Omental fat pad (tissue), 4 donors: ENCODE results near the gene GSTCD. TPM values are rescaled to one million over a fixed set of nuclear protein-coding genes. Genes with fewer than 3 reads are reported as not detected.

ENCODE experiments used
- ATAC-seq: fragments of 150-250 bp; one replicate; pipeline ENCODE4 v1.9.1; 2016; ENCODE audit warnings: mild to moderate bottlenecking, moderate library complexity; ENCODE audit not compliant: low FRiP score
- DNase-seq: peaks from one replicate; pipeline ENCODE4 v3.0.0-alpha.2; 2019; ENCODE audit warnings: low spot score
- total RNA-seq, 4 donors: library from RNA; depleted of rRNA; stranded (reverse); fragments of >200 nt; gene quantifications; one replicate each; pipeline ENCODE4 v1.1.0, GENCODE V29; 2016
- TF ChIP-seq, protein P1 (sequence below), 3 donors: fragments of 450-650 bp; IDR thresholded peaks; one replicate each; pipeline ENCODE4 v1.5.1; 2016 to 2017; ENCODE audit warnings: antibody characterized with exemption in 3 of 3, mild to moderate bottlenecking in 3 of 3, moderate library complexity in 2 of 3

The GSTCD gene
- total RNA-seq, 4 donors from 2014 or later = 6.0 to 13.2 (median 7.5) TPM

DNA sequence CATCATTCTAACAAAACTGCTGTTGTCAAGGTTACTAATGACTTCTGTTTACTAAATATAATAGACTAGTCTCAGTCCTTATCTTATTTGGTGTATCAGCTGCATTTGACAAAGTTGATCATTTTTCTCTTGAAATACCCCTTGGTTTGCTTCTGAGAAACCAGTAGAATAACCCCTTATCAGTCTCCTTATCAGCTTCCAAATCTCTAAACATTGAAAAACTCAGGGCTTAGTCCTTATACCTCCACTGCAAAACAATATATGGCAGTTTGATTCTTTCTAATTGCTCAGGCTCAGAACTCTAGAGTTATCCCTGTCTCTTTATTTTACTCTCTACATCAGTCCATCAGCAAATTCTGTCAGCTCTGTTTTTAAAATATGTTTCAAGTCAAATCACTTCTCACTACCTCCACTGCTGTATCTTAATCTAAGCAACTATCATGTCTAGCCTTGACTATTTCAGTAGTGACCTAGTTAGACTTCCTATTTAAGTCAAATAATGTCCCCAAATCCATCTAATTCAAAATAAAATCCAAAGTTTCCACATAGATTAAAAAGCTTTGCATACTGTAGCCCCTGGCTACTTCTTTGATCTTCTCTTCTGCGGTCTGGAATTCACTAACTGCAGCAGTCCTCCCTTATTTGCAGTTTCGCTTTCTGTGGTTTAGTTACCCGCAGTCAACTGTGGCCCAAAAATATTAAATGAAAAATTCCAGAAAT lies 99.6 kb downstream of the GSTCD start:
- DNase-seq (no peak), ATAC-seq (no peak)
- TF ChIP-seq, protein P1, sequence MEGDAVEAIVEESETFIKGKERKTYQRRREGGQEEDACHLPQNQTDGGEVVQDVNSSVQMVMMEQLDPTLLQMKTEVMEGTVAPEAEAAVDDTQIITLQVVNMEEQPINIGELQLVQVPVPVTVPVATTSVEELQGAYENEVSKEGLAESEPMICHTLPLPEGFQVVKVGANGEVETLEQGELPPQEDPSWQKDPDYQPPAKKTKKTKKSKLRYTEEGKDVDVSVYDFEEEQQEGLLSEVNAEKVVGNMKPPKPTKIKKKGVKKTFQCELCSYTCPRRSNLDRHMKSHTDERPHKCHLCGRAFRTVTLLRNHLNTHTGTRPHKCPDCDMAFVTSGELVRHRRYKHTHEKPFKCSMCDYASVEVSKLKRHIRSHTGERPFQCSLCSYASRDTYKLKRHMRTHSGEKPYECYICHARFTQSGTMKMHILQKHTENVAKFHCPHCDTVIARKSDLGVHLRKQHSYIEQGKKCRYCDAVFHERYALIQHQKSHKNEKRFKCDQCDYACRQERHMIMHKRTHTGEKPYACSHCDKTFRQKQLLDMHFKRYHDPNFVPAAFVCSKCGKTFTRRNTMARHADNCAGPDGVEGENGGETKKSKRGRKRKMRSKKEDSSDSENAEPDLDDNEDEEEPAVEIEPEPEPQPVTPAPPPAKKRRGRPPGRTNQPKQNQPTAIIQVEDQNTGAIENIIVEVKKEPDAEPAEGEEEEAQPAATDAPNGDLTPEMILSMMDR (IDR thresholded peaks at IDR 0.05) = no peak

GRCh38 chr4:105808750-105809041 lies 100.1 kb downstream of the GSTCD start:
- no peak for DNase-seq
- peak; percentile 59 for ATAC-seq
- TF ChIP-seq, protein P1 (IDR thresholded peaks at IDR 0.05) = no peak

GRCh38 chr4:105815701-105816100 lies 107.1 kb downstream of the GSTCD start:
- no peak for ATAC-seq
- no peak for DNase-seq
- TF ChIP-seq, protein P1 (IDR thresholded peaks at IDR 0.05) = no peak

DNA sequence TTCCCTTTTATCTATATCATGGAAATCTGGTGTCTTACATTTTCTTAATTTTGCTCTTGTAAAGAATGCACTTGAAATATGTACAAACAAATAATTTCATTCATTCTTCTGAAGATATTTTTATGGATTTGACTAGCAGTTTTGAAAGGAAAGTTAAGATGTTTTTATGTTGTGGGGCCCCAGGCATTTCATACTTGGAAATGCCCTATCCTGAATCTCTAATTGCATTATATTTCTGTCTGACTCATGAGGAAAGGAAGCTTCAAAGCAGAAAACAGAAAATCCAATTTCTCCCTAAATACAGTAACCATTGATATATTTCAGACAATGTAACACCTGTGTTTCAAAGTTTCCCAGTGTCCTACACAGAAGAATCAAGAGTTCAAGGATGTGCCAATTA lies 113.5 kb downstream of the GSTCD start:
- DNase-seq (no peak), ATAC-seq (no peak)
- TF ChIP-seq, protein P1 (IDR thresholded peaks at IDR 0.05) = no peak

DNA sequence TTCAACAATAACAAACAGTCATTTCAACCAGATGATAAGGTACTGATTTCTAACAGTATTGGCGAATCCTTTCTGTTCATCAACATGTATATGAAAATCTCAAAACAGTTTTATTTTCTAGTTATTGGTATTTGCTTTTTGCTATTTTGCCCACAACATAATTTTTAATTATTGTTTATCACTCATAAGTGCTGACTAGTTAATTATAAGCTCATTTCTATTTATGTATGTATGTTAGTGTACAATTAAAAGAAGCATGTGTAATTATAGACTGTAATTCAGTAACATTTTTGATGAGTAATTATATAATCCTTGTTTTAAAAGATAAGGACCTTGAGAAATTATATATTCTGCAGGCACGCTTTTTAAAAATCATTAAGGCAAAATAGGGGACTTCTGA lies 119.5 kb downstream of the GSTCD start:
- ATAC-seq = no peak
- TF ChIP-seq, protein P1 (IDR thresholded peaks at IDR 0.05) = no peak

DNA sequence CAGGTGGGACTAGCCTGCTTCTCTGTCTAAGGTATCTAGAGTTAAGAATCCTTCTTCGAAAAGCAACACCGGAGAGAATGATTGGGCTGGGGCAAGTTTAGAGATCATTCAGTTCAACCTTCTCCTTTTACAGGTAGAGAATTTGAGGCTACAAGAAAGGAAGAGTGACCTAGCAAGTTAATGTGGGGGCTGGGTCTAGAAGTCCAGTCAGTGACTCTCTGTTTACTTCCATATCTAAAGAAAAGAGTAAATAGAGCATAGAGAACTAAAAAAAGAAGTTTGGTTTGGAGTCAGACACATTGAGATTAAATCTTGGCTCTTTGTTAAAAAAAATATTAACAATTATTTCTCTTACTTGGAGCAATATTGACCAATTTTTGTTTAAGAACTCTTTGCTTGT lies 122.6 kb downstream of the GSTCD start:
- no peak for ATAC-seq
- no peak for DNase-seq
- TF ChIP-seq, protein P1 (IDR thresholded peaks at IDR 0.05) = no peak

More for the DNA sequence above, 119.5 kb downstream of the GSTCD start:
- no peak for DNase-seq

GRCh38 chr4:105835177-105835576 lies 126.6 kb downstream of the GSTCD start:
- DNase-seq (no peak), ATAC-seq (no peak)
- TF ChIP-seq, protein P1 (IDR thresholded peaks at IDR 0.05) = no peak
